NT2/D1 (cell line): ENCODE results near the gene SNED1.

Experiments
- SUZ12 ChIP-seq: IDR thresholded peaks from 2 replicates; pipeline ENCODE4 v1.6.1; 2011; ENCODE audit not compliant: insufficient read length, insufficient read depth; ENCODE audit errors: extremely low read depth
- ZNF274 ChIP-seq: IDR thresholded peaks from 2 replicates; pipeline ENCODE4 v1.6.1; 2011; ENCODE audit warnings: mild to moderate bottlenecking, low read depth, low read length

DNA sequence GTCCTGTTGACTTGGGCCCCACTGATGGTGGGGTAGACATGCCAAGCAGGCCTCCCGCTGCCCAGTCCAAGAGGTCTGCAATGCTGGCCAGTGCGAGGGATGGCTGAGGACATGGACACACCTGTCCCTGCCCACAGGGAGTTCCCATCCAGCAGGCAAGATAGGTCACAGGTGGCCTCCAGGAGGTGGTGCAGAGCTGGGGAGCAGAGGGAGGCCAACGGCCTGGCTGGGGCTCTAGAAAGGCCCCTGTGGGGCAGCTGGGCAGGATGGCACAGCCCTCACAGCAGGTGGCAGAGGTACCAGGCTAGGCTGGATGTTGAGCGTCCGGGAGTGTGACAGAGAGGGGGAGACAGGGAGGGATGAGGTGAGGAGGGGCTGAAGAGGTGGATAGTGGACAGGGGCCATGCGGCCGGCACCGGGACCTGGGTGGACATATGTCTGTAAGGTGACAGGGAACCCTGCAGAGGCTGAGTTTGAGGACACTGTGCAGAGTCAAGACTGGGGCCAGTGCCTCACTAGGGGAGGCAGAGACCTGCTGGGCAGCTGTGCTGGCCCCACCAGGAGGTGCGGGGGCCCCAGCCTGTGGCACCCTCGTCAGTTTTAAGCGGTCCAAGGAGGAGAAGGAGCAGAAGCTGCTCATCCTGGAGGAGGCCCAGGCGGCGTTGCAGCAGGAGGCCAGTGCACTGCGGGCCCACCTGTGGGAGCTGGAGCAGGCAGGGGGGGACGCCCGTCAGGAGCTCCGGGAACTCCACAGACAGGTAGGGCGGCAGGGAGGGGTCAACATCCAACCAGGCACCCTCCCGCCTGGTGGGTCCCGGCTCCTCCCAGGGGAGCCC is 34.3 kb upstream of the SNED1 start:
- TF ChIP-seq SUZ12: no peak
- TF ChIP-seq ZNF274: no peak
